GM19324 (cell line): ENCODE data around the gene TNIP1.

Experiments used
- ATAC-seq: cut with Tn5 transposase; IDR thresholded peaks from one replicate; pipeline ENCODE4 v1.9.1; 2021; ENCODE audit warnings: mild to moderate bottlenecking, moderate library complexity; ENCODE audit not compliant: unreplicated experiment, low FRiP score

Gene TNIP1

DNA sequence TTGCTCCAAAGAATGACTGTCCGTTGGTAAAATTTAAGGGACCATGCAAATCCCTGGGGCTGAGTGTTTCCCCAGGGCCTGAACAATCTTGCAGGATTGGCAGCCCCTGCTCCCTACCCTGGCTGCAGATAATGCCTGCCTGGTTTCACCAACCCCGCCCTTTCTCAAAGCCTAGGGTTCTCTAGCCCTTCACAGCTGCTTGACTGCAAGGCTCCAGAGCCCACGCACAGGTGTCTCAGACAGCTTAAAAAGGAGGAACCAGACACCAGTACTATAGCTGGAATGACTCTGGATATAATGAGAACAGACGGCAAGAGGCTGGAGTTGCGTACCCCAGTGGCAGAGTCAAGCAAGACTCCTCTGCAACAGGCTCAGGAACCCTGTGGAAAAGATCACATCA is 25.2 kb upstream of the TNIP1 start:
- ATAC-seq, result no peak

- ATAC-seq, result no peak
Measured at GRCh38 chr5:151105561-151105960, 24.7 kb upstream of the TNIP1 start.

DNA sequence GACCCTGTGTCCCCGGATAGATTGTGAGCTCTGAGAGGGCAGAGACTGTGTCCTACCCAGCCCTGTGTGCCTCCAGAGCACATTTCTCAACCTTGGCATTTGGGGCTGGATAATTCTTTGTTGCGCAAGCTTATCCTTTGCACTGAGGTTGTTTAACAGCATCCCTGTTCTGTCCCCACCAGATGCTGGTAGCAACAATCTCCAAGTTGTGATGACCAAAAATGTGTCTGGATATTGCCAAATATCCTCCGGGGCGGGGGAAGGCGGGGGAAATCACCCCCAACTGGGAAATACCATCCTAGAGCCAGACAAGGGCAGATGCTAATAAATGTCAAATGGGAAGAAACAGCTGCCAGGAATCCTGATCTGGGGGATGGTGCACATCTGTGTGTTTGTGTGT is 24.0 kb upstream of the TNIP1 start:
- ATAC-seq, result no peak

DNA sequence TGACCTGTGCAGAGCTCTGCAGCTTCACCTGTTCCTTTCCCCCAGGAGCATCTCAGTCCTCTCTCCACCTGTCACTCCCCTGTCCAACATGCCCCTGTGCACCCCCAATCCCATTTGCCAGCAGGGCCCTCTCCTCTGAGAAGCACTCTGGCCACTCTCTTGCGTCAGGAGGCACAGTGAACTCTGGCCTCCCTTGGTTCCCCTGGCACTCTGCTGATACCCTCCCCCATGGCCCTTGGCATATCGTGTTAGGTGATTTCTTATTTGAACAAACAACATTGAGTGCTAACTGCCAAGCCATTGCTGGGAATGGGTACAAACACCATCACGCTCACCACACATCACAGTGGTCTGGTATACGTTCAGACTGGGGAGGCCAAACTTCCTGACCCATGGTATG is 20.9 kb upstream of the TNIP1 start:
- no peak for ATAC-seq

GRCh38 chr5:151101151-151101550 is 20.3 kb upstream of the TNIP1 start:
- ATAC-seq, result no peak

DNA sequence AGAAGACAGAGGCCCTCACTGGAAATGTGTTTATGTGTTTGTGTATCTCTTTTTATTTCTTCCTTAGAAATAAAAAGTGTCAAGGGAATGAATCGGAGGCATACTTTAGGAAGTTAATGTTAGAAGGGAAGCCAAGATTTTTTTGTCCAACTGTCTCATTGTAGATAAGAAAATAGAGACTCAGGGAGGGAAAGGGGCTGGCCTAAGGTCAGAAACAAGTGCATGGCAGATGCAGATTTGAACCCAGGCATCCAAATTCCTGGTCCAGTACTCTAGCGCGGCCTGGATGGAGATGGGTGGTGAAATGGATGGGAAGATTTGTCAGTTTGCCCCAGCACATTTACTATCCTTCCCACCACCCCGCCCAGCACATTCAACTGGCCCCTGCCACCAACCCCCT is 19.8 kb upstream of the TNIP1 start:
- ATAC-seq, result no peak

DNA sequence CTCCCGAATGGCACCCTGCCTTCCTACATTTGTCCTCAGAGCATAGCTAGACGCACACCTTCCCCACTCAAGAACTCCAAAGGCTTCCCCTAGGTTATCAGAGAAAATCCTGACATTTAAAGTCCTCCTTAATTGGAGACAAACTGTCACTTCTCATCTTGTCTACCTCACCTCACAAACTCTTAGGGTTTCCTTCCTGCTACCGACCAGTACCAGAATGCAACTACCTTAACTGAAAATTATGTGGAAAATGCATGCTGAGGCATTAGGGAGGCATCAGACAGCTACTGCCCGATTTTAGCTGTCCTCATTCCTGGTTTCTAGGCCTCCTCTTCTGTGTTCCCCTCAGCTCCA is 17.9 kb upstream of the TNIP1 start:
- no peak for ATAC-seq

DNA sequence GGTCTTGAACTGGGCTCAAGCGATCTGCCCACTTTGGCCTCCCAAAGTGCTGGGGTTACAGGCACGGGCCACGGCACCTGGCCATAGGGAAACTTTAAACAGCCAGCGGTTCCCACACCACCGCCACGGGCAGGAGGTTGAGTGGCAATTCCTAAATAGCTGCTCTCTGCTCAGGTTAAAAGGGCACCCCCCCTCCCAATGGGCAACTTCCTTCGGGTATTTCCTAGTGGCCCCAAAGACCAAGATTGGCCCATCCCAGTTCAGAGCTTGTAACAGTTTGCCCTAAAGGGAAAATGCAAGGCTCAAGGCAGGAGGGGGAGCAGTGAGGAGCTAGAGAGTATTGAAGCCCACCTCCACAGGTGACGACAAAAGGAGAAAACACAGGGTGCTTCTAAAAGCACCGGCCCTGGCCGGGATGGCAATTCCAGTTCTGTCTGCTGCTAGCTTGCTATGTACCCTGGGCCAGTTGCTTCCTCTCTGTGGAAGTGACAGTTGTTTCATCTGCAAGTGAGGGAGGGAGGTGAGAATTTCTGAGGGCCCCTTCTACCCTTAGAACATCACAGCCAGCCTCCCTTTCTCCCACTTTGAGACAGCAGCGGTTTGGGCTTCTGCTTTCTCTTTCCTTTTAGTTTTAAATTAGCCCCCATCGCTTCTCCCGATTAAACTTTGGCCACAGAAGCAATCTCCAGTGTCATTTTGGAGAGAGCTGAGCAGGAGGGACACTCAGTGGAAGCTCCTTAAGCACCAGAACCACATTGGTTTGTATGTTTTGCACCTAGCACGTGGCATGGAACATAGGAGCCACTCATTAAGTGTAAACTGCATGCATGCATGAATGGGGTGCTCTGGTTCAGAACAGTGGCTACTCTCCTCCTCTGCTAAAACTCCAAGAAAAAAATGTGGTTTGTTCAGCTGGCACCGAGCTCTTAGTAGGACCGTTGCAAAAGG is 17.3 kb upstream of the TNIP1 start:
- ATAC-seq, result peak; percentile 33

- no peak for ATAC-seq
Measured at GRCh38 chr5:151097061-151097460, 16.2 kb upstream of the TNIP1 start.

GRCh38 chr5:151096001-151096373 is 15.2 kb upstream of the TNIP1 start:
- ATAC-seq, result no peak

DNA sequence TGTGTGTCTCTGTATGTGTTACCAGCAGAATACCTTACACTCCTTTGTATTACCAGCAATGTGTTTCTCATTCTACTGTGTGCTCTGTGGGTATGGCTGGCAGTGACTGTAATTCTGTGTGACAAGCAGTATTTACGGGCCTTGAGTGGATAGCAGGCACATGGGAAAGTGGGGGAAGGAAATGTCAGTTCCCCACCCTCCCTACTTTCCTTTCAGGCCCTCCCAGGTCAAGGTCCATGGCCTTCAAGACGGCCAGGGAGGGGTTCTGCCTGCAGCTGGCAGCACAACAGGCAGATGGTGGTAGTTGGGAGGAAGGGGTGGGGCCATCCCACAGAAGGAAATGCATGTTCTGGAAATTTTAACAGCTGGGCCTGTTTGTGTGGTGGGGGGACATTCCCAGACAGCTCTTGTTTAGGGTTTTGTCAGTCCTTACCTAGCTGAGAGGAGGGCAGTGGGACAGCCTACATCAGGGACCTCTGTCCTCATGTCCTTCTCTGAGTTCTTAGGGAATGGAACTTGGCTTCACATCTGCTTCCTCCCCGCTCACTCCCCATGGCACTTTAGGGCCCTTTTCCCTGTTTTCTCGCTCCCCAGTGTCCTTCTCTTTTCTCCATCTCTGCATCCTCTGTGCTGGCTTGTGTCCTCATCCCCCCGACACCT is 14.6 kb upstream of the TNIP1 start:
- ATAC-seq, result no peak

- no peak for ATAC-seq
Measured at GRCh38 chr5:151094852-151095245, 14.0 kb upstream of the TNIP1 start.

- ATAC-seq, result peak; percentile 71
Measured at GRCh38 chr5:151094030-151094851, 13.4 kb upstream of the TNIP1 start.

DNA sequence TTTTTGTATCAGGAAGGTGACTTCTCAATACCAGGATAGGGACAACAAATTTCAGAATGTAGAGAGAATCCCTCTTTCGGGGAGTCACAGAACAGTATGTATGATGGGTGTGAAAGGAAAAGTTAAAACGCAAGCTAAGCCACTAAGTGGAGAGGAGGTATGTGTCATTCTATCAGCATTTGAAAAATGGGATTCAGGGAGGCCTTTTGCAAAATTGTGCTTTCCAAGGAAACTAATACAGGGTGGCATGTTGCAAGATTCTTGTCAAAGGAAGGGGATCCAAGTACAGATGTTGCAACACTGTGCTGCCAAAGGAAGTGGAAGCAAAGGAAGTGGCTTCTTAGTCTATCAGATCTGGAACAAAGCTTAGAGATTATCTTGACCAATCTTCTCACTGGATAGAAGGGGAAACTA is 12.6 kb upstream of the TNIP1 start:
- no peak for ATAC-seq

GRCh38 chr5:151092762-151093161 is 11.9 kb upstream of the TNIP1 start:
- ATAC-seq, result no peak

GRCh38 chr5:151089726-151090125 is 8.9 kb upstream of the TNIP1 start:
- ATAC-seq, result no peak

GRCh38 chr5:151088986-151089385 is 8.2 kb upstream of the TNIP1 start:
- ATAC-seq, result no peak

GRCh38 chr5:151087486-151087885 is 6.7 kb upstream of the TNIP1 start:
- ATAC-seq, result no peak

DNA sequence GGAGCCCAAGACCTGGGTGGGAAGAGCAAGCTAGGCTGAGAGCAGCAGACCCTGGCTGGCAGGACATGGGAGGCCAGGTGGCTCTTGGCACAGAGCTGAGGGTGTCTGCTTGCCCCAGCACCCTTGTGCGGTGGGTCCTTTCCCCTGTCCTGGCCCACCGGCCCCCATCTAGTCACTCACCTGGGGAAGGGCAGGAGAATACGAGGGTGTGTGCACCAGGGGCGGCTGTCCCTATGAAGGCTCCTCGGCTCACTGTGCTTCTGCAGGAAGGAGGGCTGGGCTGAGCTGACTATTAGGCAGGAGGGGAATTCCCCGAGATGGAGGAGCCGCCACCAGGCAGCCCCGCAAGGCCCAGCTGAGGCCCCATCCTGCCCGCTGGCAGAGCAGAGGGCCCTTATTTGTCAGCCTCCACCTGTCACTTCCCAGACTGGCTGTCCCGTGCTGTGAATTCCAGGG is 6.1 kb upstream of the TNIP1 start:
- ATAC-seq, result peak; percentile 65

GRCh38 chr5:151086192-151086869 is 5.5 kb upstream of the TNIP1 start:
- ATAC-seq, result no peak
